Head of caudate nucleus (tissue), 42 donors: Measurements from ENCODE around the gene DMRTC2.
"Not testable (repeated sequence)": the region's sequence is repeated elsewhere in the genome, so short reads cannot be mapped to it uniquely, and the experiment has no call there.

Experiments
- DNase-seq, 42 donors: peaks; one replicate each; pipeline versions ENCODE4 v3.0.0 to v3.0.0-alpha.2; 2020 to 2021; ENCODE audit warnings: mixed read lengths in 7 of 42
- intact Hi-C: fragments of 100-400 bp; cut with DNase I; formaldehyde crosslinking; loops from one replicate; pipeline ENCODE4 v1.15.0; 2022

DMRTC2 gene

DNA sequence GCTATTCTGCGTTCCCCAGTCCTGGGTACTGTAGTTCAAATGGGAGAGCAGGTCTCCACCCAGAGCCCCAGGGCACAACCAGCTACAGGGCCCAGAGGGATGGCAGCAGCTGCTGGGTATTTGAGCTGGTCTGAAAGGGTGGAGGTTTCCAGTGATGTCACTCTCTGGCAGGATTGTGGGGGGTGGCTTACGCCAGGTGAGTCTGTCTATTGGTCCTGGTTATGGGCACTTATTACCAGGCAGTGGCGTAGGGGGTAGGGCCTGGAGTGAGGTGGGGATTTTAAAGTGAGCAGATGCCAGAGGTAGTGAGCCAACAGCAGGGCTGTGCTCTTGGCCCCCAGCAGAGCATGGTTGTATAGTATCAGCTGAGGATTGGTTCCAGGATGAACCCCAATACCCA, 21.4 kb downstream of the DMRTC2 start:
- intact Hi-C loops = no loop called here
- DNase-seq = no peak

- DNase-seq = no peak
Measured at GRCh38 chr19:41868120-41868988, 23.5 kb downstream of the DMRTC2 start.

DNA sequence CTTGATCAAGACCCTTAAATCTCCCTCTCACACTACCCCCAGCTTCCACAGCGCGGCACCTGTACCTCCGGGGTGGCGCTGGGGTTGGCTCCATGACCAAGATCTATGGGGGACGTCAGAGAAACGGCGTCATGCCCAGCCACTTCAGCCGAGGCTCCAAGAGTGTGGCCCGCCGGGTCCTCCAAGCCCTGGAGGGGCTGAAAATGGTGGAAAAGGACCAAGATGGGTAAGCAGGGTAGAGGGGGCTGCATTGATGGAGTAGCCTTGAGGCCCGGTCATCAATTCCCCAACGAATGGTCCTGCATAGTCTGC, 24.1 kb downstream of the DMRTC2 start:
- DNase-seq = no peak
- intact Hi-C loops = no loop called here

More at GRCh38 chr19:41868120-41868988, 23.5 kb downstream of the DMRTC2 start:
- intact Hi-C loops = no loop called here

GRCh38 chr19:41869374-41869955, 24.6 kb downstream of the DMRTC2 start:
- DNase-seq = no peak
- intact Hi-C loops = no loop called here

- DNase-seq = no peak
- intact Hi-C loops = loop anchor here (10.0 kb wide), 1 partner anchor 64 kb away; no protein-coding TSS in a partner anchor
Measured at GRCh38 chr19:41870401-41870873, 25.6 kb downstream of the DMRTC2 start.

- intact Hi-C loops = loop anchor here (10.0 kb wide), 1 partner anchor 63 kb away; no protein-coding TSS in a partner anchor
- peak in 8 of 42 donors; percentile 17 to 28 (median 24) for DNase-seq
Measured at GRCh38 chr19:41871573-41872383, 26.9 kb downstream of the DMRTC2 start.

GRCh38 chr19:41872384-41872774, 27.5 kb downstream of the DMRTC2 start:
- no peak for DNase-seq
- intact Hi-C loops = loop anchor here (10.0 kb wide), 1 partner anchor 62 kb away; no protein-coding TSS in a partner anchor

GRCh38 chr19:41872775-41873647, 28.2 kb downstream of the DMRTC2 start:
- intact Hi-C loops = loop anchor here (10.0 kb wide), 1 partner anchor 62 kb away; no protein-coding TSS in a partner anchor
- DNase-seq = peak; percentile 41 to 83 (median 70)

DNA sequence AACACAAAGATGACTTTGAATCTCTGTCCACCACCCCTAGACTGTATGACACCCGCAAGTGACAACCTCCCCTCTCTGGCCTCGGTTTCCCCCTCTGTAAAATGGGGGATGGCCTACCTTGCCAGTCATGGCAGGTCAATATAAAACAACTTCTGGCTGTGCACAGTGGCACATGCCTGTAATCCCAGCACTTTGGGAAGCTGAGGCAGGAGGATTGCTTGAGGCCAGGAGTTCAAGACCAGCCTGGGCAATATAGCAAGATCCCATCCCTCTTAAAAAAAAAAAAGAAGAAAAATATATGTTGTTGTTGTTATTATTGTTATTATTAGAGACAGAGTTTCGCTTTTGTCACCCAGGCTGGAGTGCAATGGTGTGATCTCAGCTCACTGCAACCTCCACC, 31.1 kb downstream of the DMRTC2 start:
- not testable (repeated sequence) for DNase-seq
- intact Hi-C loops = loop anchor here (10.0 kb wide), 1 partner anchor 59 kb away; no protein-coding TSS in a partner anchor

GRCh38 chr19:41876847-41877832, 32.3 kb downstream of the DMRTC2 start, which contains the start of gene CD79A:
CD79A (plus strand) TSS chr19:41877279; CDS start chr19:41877305, 26 bp downstream.
- intact Hi-C loops = loop anchor here (10.0 kb wide), 1 partner anchor 58 kb away; no protein-coding TSS in a partner anchor
- DNase-seq = peak in 1 of 42 donors; percentile 31

GRCh38 chr19:41877916-41878905, 33.4 kb downstream of the DMRTC2 start:
- no peak for DNase-seq
- intact Hi-C loops = loop anchor here (10.0 kb wide), 1 partner anchor 57 kb away; no protein-coding TSS in a partner anchor

- intact Hi-C loops = loop anchor here (10.0 kb wide), 1 partner anchor 56 kb away; no protein-coding TSS in a partner anchor
- DNase-seq = no peak
Measured at GRCh38 chr19:41879080-41879479, 34.2 kb downstream of the DMRTC2 start.

DNA sequence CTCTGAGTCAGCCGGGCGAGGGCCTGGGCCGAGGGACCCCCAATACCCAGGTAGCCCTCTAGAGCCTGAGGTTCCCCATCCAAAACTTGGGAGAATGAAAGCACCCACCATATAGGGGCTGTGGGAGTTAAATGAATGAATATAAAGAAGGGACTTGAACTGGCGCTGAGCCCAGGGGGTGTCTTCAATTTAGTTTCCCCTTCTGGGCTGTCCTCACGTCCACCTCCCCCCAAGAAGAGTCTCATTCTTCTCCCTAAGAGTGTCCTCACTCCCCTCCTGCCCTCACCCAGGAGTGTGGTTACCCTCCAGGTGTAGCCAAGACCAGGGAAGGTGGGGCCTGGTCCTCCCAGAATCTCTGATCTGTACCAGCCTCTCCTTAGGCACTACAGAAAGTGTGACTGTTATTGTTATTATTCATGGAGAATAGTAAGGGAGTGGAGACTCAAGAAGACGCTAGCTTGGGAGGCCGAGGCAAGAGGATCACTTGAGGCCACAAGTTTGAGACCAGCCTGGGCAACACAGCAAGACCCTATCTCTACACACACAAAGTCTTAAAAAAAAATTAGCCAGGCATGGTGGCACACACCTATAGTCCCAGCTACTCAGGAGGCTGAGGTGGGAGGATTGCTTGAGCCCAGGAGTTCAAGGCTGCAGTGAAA, 35.0 kb downstream of the DMRTC2 start:
- no peak for DNase-seq
- intact Hi-C loops = loop anchor here (10.0 kb wide), 1 partner anchor 55 kb away; no protein-coding TSS in a partner anchor

DNA sequence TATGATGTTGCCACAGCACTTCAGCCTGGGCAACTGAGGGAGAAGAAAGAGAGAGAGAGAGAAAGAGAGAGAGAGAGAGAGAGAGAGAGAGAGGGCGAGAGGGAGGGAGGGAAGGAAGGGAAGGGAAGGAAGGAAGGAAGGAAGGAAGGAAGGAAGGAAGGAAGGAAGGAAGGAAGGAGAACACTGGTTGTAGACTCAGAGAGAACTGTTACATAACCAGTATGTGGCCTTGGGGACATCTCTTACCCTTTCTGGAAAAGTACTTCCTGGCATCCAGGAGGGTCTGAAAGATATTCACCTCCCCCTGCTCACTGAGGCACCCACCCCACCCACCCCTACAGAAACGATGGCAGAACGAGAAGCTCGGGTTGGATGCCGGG, 35.5 kb downstream of the DMRTC2 start:
- intact Hi-C loops = no loop called here
- DNase-seq = no peak
